ENCODE measurements around the gene CDADC1. TPM values are rescaled to one million over a fixed set of nuclear protein-coding genes. Genes with fewer than 3 reads are reported as not detected.
"Not testable (repeated sequence)": the region's sequence is repeated elsewhere in the genome, so short reads cannot be mapped to it uniquely, and the experiment has no call there.

CDADC1 gene
- total RNA-seq, 2 donors from 2014 or later = 3.9 to 5.6 TPM

- 65 to 80% methylated on average over 5 of the region's 5 CpGs for WGBS, 2 donors
- no peaks in the 10 kb centered on the region for H3K36me3 ChIP-seq (replicated peaks in 1 of 2; ENCODE audit: insufficient read depth in 1 of 2, low read depth in 2 of 2)
These were observed 31.4 kb downstream of the CDADC1 start for GRCh38 chr13:49279112-49279511.

DNA sequence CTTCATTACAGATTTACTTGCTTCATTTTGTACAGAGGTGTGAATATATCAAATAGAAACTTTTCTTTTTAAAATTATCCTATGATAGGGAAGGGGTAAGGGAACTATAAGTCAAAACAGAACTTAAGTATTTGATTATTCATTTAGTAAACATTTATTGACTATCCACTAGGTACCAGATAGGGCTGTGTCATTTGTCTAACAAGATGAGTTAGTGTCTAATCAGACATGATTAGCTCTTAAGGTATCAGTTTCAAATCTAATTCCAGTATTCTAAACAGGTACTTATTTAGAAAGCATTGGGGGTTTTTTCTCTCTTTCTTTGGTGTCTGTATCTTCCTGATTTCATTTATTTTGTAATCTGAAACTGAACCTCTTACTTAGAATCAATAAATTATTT is 32.2 kb downstream of the CDADC1 start:
- Histone ChIP-seq H3K4me1 (no peaks in the 10 kb centered on the region), H3K9me3 (no peaks in the 10 kb centered on the region), H3K27me3 (no peaks in the 10 kb centered on the region), H3K27ac (no peak overlapping the region), H3K36me3 (replicated peaks in 1 of 2; ENCODE audit: insufficient read depth in 1 of 2, low read depth in 2 of 2) (no peaks in the 10 kb centered on the region), H3K4me3 (no peak overlapping the region)
- intact Hi-C loops (cut with DNase I) = no loop called here
- TF ChIP-seq, protein P1, sequence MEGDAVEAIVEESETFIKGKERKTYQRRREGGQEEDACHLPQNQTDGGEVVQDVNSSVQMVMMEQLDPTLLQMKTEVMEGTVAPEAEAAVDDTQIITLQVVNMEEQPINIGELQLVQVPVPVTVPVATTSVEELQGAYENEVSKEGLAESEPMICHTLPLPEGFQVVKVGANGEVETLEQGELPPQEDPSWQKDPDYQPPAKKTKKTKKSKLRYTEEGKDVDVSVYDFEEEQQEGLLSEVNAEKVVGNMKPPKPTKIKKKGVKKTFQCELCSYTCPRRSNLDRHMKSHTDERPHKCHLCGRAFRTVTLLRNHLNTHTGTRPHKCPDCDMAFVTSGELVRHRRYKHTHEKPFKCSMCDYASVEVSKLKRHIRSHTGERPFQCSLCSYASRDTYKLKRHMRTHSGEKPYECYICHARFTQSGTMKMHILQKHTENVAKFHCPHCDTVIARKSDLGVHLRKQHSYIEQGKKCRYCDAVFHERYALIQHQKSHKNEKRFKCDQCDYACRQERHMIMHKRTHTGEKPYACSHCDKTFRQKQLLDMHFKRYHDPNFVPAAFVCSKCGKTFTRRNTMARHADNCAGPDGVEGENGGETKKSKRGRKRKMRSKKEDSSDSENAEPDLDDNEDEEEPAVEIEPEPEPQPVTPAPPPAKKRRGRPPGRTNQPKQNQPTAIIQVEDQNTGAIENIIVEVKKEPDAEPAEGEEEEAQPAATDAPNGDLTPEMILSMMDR (IDR thresholded peaks at IDR 0.05) = no peak
- no peak for TF ChIP-seq POLR2A (IDR thresholded peaks at IDR 0.05)
- DNase-seq (no peak), ATAC-seq (no peak)

More at GRCh38 chr13:49279112-49279511, 31.4 kb downstream of the CDADC1 start:
- intact Hi-C loops (cut with DNase I) = no loop called here
- H3K27ac ChIP-seq = no peak overlapping the region
- TF ChIP-seq POLR2A (IDR thresholded peaks at IDR 0.05) = no peak
- TF ChIP-seq, protein P1 (IDR thresholded peaks at IDR 0.05) = no peak
- H3K4me3 ChIP-seq = no peak overlapping the region
- H3K9me3 ChIP-seq = no peaks in the 10 kb centered on the region
- no peak for ATAC-seq
- DNase-seq = no peak
- H3K4me1 ChIP-seq = no peaks in the 10 kb centered on the region
- H3K27me3 ChIP-seq = no peaks in the 10 kb centered on the region

GRCh38 chr13:49287995-49288394 is 40.3 kb downstream of the CDADC1 start:
- no peak for TF ChIP-seq POLR2A (IDR thresholded peaks at IDR 0.05)
- TF ChIP-seq, protein P1 (IDR thresholded peaks at IDR 0.05) = no peak
- Histone ChIP-seq H3K4me1 (no peaks in the 10 kb centered on the region), H3K9me3 (no peaks in the 10 kb centered on the region), H3K27ac (no peak overlapping the region), H3K4me3 (no peak overlapping the region), H3K36me3 (replicated peaks in 1 of 2; ENCODE audit: insufficient read depth in 1 of 2, low read depth in 2 of 2) (no peaks in the 10 kb centered on the region), H3K27me3 (no peaks in the 10 kb centered on the region)
- WGBS, 2 donors = 81 to 86% methylated on average over 1 of the region's 1 CpG
- no peak for ATAC-seq
- intact Hi-C loops (cut with DNase I) = no loop called here
- DNase-seq = no peak

GRCh38 chr13:49288458-49288857 is 40.7 kb downstream of the CDADC1 start:
- no peaks in the 10 kb centered on the region for H3K9me3 ChIP-seq
- no peaks in the 10 kb centered on the region for H3K27me3 ChIP-seq
- DNase-seq (no peak), ATAC-seq (no peak)
- H3K4me1 ChIP-seq = no peaks in the 10 kb centered on the region
- TF ChIP-seq POLR2A (IDR thresholded peaks at IDR 0.05) = no peak
- TF ChIP-seq, protein P1 (IDR thresholded peaks at IDR 0.05) = no peak
- intact Hi-C loops (cut with DNase I) = no loop called here
- H3K27ac ChIP-seq = no peak overlapping the region
- no peak overlapping the region for H3K4me3 ChIP-seq
- no peaks in the 10 kb centered on the region for H3K36me3 ChIP-seq (replicated peaks in 1 of 2; ENCODE audit: insufficient read depth in 1 of 2, low read depth in 2 of 2)

DNA sequence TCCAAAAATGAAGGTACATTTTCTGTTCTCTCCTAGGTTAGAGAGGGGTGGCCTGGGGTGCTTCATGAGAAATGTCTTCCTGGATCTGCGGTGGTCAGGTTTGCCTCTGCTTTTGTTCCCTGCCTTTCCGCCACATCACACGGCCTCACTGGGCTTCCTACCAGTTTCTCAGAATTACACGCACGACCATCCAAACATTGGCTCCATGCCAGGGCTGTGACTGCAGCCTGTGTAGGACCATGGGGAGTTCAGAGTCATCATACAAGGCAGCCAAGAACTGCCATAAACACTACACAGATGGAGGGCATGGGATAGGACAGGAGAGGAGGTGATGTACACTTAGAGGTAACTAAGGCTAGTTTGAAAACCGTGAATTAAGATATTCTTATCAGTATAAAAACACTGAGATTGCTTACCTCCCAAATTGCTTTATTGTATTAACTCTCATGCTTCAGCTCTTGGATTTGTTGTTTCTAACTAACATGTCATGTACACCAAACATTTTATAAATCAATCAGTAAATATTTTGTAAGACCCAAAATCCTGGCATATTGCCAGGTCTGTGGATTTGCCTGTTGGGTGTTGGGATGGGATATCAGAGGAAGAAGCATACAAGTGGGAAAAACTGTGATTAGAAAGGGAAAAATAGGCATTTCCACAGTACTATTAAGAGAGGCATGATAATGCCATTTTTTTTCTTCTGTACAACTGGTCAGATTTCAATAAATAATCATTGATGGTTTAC is 45.2 kb downstream of the CDADC1 start:
- Histone ChIP-seq H3K4me1 (no peaks in the 10 kb centered on the region), H3K36me3 (replicated peaks in 1 of 2; ENCODE audit: insufficient read depth in 1 of 2, low read depth in 2 of 2) (no peaks in the 10 kb centered on the region), H3K9me3 (no peaks in the 10 kb centered on the region), H3K27ac (no peak overlapping the region), H3K27me3 (no peaks in the 10 kb centered on the region), H3K4me3 (no peak overlapping the region)
- TF ChIP-seq POLR2A (IDR thresholded peaks at IDR 0.05) = no peak
- TF ChIP-seq, protein P1 (IDR thresholded peaks at IDR 0.05) = no peak
- ATAC-seq = no peak
- intact Hi-C loops (cut with DNase I) = loop anchor here (10.0 kb wide), 1 partner anchor 142 kb away; no protein-coding TSS in a partner anchor
- DNase-seq = peak in 3 of 4 donors; percentile 33 to 52 (median 39)
- 38 to 40% methylated on average over 6 of the region's 6 CpGs for WGBS, 2 donors

DNA sequence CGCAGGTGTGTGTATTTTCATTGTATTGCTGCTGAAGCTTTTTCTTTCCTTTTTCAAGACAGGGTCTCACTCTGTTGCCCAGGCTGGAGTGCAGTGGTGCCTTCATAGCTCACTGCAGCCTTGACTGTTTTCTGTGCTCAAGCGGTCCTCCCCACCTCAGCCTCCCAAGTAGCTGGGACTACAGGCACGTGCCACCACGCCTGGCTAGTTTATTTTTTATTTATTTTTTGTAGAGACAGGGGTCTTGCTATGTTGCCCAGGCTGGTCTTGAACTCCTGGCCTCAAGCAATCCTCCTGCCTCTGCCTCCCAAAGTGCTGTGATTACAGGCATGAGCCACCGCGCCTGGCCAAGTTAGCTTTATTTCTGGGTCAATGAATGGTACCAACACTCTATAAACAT is 47.0 kb downstream of the CDADC1 start:
- not testable (repeated sequence) for ATAC-seq; DNase-seq; H3K36me3 ChIP-seq (replicated peaks in 1 of 2; ENCODE audit: insufficient read depth in 1 of 2, low read depth in 2 of 2); H3K9me3 ChIP-seq; H3K27me3 ChIP-seq; H3K4me1 ChIP-seq; H3K27ac ChIP-seq; H3K4me3 ChIP-seq
- intact Hi-C loops (cut with DNase I) = loop anchor here (10.0 kb wide), 1 partner anchor 140 kb away; no protein-coding TSS in a partner anchor
- WGBS, 2 donors = 92 to 97% methylated on average over 6 of the region's 6 CpGs
